ENCODE results near the gene NQO1. TPM values are rescaled to one million over a fixed set of nuclear protein-coding genes. Genes with fewer than 3 reads are reported as not detected.

NQO1 gene
- total and polyA plus RNA-seq, 2 of the 4 experiments (the other 2 are of a cell fraction) = 304 to 426 TPM

DNA sequence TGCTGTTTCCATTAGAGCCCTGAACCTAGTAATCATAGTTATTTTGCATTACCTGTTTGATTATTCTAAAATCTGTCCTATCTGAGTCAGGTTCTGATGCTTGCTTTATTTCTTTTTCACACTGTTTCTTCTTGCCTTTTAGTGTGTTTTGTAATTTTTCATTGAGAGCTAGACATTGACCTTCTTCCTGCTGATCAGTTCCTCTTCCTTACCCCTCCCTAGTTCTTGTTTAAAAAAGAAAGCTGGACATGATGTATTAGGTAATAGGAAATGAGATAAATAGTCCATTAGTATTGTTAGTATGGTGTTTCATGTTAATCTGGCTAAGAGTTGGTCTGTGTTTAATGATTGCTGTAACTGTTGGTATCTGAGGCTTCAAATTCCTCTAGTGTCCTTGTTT lies 49.2 kb upstream of the NQO1 start:
- Histone ChIP-seq H4K5ac (ENCODE audit: low read depth, low read length) (no peak overlapping the region), H3K18ac (ENCODE audit: low read depth, low read length) (no peak overlapping the region), H2BK5ac (ENCODE audit: low read depth, low read length, poor library complexity, severe bottlenecking) (no peak overlapping the region), H3K56ac (ENCODE audit: extremely low read depth, insufficient read depth, low read length) (no peak overlapping the region), H3K9me1 (ENCODE audit: insufficient read depth, low read length) (no peaks in the 10 kb centered on the region; the same call in 1 of the 2 replicates), H3K27ac (ENCODE audit: insufficient read depth, low read length) (no peak overlapping the region), H3K4me3 (ENCODE audit: insufficient read depth, low read depth, low read length) (no peak overlapping the region), H3K4ac (ENCODE audit: low read depth, low read length) (no peak overlapping the region), H4K20me1 (ENCODE audit: insufficient read depth, low read length) (peaks cover 6% of the 10 kb centered on the region; the same call in 1 of the 2 replicates), H3K4me2 (ENCODE audit: low read depth, low read length) (no peak overlapping the region), H3K9ac (ENCODE audit: low read depth, low read length) (no peak overlapping the region), H3K9me3 (ENCODE audit: control insufficient read depth, insufficient read depth, low read length) (0 out of 2 replicates have a peak, but pooled peaks cover 3% of the 10 kb centered on the region), H3K36me3 (ENCODE audit: control insufficient read depth, insufficient read depth, low read length) (no peaks in the 10 kb centered on the region), H3K4me1 (ENCODE audit: control insufficient read depth, insufficient read depth, low read length) (peaks cover 2% of the 10 kb centered on the region; the same call in 1 of the 2 replicates), H3K14ac (replicated peaks; ENCODE audit: low read depth, low read length) (no peak overlapping the region), H2AK9ac (replicated peaks; ENCODE audit: low read depth, low read length, poor library complexity) (no peak overlapping the region), H4K8ac (ENCODE audit: low read depth in 2 of 2, low read length in 2 of 2) (no peak overlapping the region), H2AFZ (replicated peaks; ENCODE audit: low read length, poor library complexity) (no peak overlapping the region), H2BK120ac (ENCODE audit: low read depth, low read length) (no peak overlapping the region), H3K79me1 (ENCODE audit: low read depth in 1 of 2, low read length in 2 of 2) (peaks cover 30 to 57% of the 10 kb centered on the region in 2 experiments), H2AK5ac (ENCODE audit: low read depth, low read length) (no peak overlapping the region), H3K23ac (ENCODE audit: low read depth, low read length) (no peak overlapping the region), H2BK20ac (ENCODE audit: low read depth, low read length) (no peak overlapping the region), H4K91ac (ENCODE audit: insufficient read depth, low read depth, low read length) (no peak overlapping the region), H2BK15ac (ENCODE audit: low read depth, low read length) (no peak overlapping the region), H3K27me3 (ENCODE audit: control insufficient read depth, insufficient read depth, low read length) (no peaks in the 10 kb centered on the region)
- CTCF ChIA-PET = interaction anchor here (0.9 kb wide), 1 partner anchor 13 kb away, joined by 8 read pairs; no protein-coding TSS in a partner anchor
- DNase-seq (no peak), ATAC-seq (ENCODE audit: low read depth) (no peak)
- dilution Hi-C loops (cut with HindIII; ENCODE audit: low sequenced_read_pairs, unreplicated experiment) = no loop called here
- in situ Hi-C loops (cut with MboI; ENCODE audit: low sequenced_read_pairs) = no loop called here
- BruUV-seq (replicated peaks) = no TSS peak
- POLR2A ChIA-PET (ENCODE audit: unreplicated experiment) = no interaction called here
- TF ChIP-seq SMC3 (IDR thresholded peaks at IDR 0.05; ENCODE audit: low read depth, low read length) (no peak), BHLHE40 (IDR thresholded peaks at IDR 0.05; ENCODE audit: low read depth, low read length) (no peak), CHD1 (IDR thresholded peaks at IDR 0.05; ENCODE audit: low read depth, low read length) (no peak), POLR2A (IDR thresholded peaks at IDR 0.05; ENCODE audit: low read depth, low read length) (no peak), FOS (IDR thresholded peaks at IDR 0.05; ENCODE audit: low read depth, low read length) (no peak), RFX5 (IDR thresholded peaks at IDR 0.05; ENCODE audit: low read depth, low read length) (no peak), RCOR1 (IDR thresholded peaks at IDR 0.05; ENCODE audit: insufficient replicate concordance, low read length) (no peak), NFE2L2 (IDR thresholded peaks at IDR 0.05; ENCODE audit: low read depth, low read length) (no peak), MAFK (IDR thresholded peaks at IDR 0.05; ENCODE audit: low read depth, low read length) (no peak), ELK1 (IDR thresholded peaks at IDR 0.05; ENCODE audit: borderline replicate concordance, low read depth, low read length) (no peak), MAZ (IDR thresholded peaks at IDR 0.05; ENCODE audit: borderline replicate concordance, low read depth, low read length) (no peak), RAD21 (IDR thresholded peaks at IDR 0.05; ENCODE audit: low read length) (no peak), CEBPB (IDR thresholded peaks at IDR 0.05; ENCODE audit: low read depth, low read length) (no peak), MXI1 (IDR thresholded peaks at IDR 0.05; ENCODE audit: borderline replicate concordance, low read depth, low read length) (no peak)
- TF ChIP-seq, protein P1, sequence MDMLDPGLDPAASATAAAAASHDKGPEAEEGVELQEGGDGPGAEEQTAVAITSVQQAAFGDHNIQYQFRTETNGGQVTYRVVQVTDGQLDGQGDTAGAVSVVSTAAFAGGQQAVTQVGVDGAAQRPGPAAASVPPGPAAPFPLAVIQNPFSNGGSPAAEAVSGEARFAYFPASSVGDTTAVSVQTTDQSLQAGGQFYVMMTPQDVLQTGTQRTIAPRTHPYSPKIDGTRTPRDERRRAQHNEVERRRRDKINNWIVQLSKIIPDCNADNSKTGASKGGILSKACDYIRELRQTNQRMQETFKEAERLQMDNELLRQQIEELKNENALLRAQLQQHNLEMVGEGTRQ (IDR thresholded peaks at IDR 0.05; ENCODE audit: low read depth, low read length) = no peak
- TF ChIP-seq, protein P2, sequence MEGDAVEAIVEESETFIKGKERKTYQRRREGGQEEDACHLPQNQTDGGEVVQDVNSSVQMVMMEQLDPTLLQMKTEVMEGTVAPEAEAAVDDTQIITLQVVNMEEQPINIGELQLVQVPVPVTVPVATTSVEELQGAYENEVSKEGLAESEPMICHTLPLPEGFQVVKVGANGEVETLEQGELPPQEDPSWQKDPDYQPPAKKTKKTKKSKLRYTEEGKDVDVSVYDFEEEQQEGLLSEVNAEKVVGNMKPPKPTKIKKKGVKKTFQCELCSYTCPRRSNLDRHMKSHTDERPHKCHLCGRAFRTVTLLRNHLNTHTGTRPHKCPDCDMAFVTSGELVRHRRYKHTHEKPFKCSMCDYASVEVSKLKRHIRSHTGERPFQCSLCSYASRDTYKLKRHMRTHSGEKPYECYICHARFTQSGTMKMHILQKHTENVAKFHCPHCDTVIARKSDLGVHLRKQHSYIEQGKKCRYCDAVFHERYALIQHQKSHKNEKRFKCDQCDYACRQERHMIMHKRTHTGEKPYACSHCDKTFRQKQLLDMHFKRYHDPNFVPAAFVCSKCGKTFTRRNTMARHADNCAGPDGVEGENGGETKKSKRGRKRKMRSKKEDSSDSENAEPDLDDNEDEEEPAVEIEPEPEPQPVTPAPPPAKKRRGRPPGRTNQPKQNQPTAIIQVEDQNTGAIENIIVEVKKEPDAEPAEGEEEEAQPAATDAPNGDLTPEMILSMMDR (conservative IDR thresholded peaks at IDR 0.05; ENCODE audit: low read depth, low read length) = no peak
- intact Hi-C loops (cut with micrococcal nuclease) = no loop called here
